Measurements from ENCODE around the gene EDARADD.

The EDARADD gene

DNA sequence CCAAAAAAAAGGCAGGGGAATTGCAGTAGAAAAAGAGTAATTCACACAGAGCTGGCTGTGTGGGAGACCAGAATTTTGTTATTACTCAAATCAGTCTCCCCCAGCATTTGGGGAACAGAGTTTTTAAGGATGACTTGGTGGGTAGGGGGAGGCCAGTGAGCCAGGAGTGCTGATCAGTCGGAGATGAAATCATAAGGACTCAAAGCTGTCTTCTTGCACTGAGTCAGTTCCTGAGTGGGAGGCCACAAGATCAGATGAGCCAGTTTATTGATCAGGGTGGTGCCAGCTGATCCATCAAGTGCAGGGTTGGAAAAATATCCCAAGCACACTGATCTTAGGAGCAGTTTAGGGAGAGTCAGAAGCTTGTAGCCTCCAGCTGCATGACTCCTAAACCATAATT lies 23.7 kb upstream of the EDARADD start:
- no peaks in the 10 kb centered on the region for H3K27me3 Mint-ChIP-seq
- H3K4me1 Mint-ChIP-seq (ENCODE audit: low read depth in 2 of 2): peaks cover 2 to 4% of the 10 kb centered on the region in 2 donors
- H3K27ac Mint-ChIP-seq: no peak overlapping the region
- no peak for DNase-seq
- no peaks in the 10 kb centered on the region for H3K9me3 Mint-ChIP-seq
- H3K36me3 Mint-ChIP-seq (ENCODE audit: insufficient read depth): no peaks in the 10 kb centered on the region
- no peak for ATAC-seq (replicated peaks)
- no peak overlapping the region for H3K4me3 Mint-ChIP-seq

- DNase-seq (no peak), ATAC-seq (replicated peaks) (no peak)
- Mint-ChIP-seq H3K27ac (no peak overlapping the region), H3K4me3 (no peak overlapping the region), H3K27me3 (no peaks in the 10 kb centered on the region), H3K9me3 (no peaks in the 10 kb centered on the region), H3K4me1 (ENCODE audit: low read depth in 2 of 2) (peaks cover 2 to 4% of the 10 kb centered on the region in 2 donors), H3K36me3 (ENCODE audit: insufficient read depth) (no peaks in the 10 kb centered on the region)
Observed at GRCh38 chr1:236371083-236371482, 23.0 kb upstream of the EDARADD start.

- no peaks in the 10 kb centered on the region for H3K27me3 Mint-ChIP-seq
- no peak overlapping the region for H3K4me3 Mint-ChIP-seq
- H3K9me3 Mint-ChIP-seq: no peaks in the 10 kb centered on the region
- H3K4me1 Mint-ChIP-seq (ENCODE audit: low read depth in 2 of 2): peaks cover 2 to 4% of the 10 kb centered on the region in 2 donors
- ATAC-seq (replicated peaks): no peak
- H3K27ac Mint-ChIP-seq: no peak overlapping the region
- DNase-seq: no peak
- H3K36me3 Mint-ChIP-seq (ENCODE audit: insufficient read depth): no peaks in the 10 kb centered on the region
Observed at GRCh38 chr1:236377832-236378535, 16.1 kb upstream of the EDARADD start.

DNA sequence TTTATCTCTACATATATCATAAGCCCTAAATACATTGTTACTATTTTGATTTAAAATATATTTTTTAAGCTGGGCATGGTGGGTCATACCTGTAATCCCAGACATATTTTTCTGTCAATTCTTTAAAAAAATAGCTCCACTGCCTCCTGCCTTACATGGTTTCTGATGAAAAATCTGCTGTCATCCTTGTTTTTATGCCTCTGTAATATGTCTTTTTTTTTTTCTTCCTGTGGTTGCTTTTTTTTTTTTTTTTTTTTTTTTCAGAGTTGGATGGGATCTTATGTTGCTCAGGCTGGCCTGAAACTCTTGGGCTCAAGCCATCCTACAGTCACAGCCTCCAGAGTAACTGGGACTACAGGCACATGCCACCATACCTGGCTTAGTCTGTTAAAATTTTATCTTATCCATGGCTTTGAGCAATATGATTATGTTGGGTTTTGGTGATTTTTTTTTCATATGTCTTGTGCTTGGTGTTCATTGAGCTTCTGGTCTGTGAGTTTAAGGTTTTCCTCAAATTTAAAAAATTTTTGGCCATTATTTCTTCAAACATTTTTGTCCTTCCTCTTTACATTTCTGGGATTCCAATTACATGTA lies 12.4 kb upstream of the EDARADD start:
- H3K9me3 Mint-ChIP-seq: no peaks in the 10 kb centered on the region
- no peak overlapping the region for H3K27ac Mint-ChIP-seq
- H3K27me3 Mint-ChIP-seq: no peaks in the 10 kb centered on the region
- H3K4me1 Mint-ChIP-seq (ENCODE audit: low read depth in 2 of 2): no peaks in the 10 kb centered on the region
- no peak for ATAC-seq (replicated peaks)
- no peak for DNase-seq
- H3K4me3 Mint-ChIP-seq: no peak overlapping the region
- no peaks in the 10 kb centered on the region for H3K36me3 Mint-ChIP-seq (ENCODE audit: insufficient read depth)

- no peaks in the 10 kb centered on the region for H3K9me3 Mint-ChIP-seq
- DNase-seq: no peak
- H3K36me3 Mint-ChIP-seq (ENCODE audit: insufficient read depth): no peaks in the 10 kb centered on the region
- H3K4me3 Mint-ChIP-seq: no peak overlapping the region
- H3K27me3 Mint-ChIP-seq: peaks cover 12 to 28% of the 10 kb centered on the region in 2 donors
- H3K4me1 Mint-ChIP-seq (ENCODE audit: low read depth in 2 of 2): no peaks in the 10 kb centered on the region
- no peak for ATAC-seq (replicated peaks)
- H3K27ac Mint-ChIP-seq: no peak overlapping the region
Observed at GRCh38 chr1:236388332-236388731, 5.8 kb upstream of the EDARADD start.

DNA sequence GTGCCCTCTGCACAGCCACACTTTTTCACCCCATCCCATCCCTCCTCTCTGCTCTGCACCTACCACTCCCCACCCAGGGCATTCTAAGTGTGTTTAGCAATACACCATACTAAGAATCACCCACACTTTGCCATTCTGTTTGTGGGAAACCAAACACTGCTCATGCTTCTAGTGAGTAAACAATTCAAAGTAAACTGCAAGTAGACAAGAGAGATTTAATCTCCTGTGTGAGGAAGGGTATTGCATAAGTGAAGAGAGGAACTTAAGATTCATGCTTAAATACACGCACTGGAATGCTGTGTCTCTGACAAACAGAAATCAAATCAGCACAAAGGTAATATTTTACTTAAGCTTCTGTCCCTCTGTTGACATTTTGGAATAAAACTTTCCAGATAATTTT lies 4.8 kb upstream of the EDARADD start:
- no peak for ATAC-seq (replicated peaks)

DNA sequence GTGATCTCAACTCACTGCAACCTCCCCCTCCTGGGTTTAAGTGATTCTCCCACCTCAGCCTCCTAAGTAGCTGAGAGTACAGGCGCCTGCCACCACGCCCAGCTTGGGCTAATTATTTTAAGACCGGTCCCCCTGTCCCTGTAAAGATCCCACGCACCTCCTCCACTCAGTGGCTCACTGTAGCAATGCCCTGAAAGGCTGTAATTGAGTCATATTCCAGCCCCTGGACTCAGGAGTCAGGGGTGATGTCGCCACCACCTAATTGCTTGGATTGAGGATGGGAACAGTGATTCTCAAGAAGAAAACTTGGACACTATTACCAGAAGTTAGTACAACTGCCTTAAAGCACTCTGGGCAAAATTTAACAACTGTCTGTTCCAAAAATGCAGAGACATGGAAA lies 3.1 kb upstream of the EDARADD start:
- H3K9me3 Mint-ChIP-seq: no peaks in the 10 kb centered on the region
- peaks cover 4% of the 10 kb centered on the region for H3K36me3 Mint-ChIP-seq (ENCODE audit: insufficient read depth)
- no peak overlapping the region for H3K27ac Mint-ChIP-seq
- no peak for ATAC-seq (replicated peaks)
- DNase-seq: no peak
- peaks cover 9 to 16% of the 10 kb centered on the region in 2 donors for H3K4me1 Mint-ChIP-seq (ENCODE audit: low read depth in 2 of 2)
- H3K4me3 Mint-ChIP-seq: no peak overlapping the region
- H3K27me3 Mint-ChIP-seq: peaks cover 12 to 28% of the 10 kb centered on the region in 2 donors

More for the DNA sequence above, 4.8 kb upstream of the EDARADD start:
- H3K4me3 Mint-ChIP-seq: no peak overlapping the region
- H3K27me3 Mint-ChIP-seq: peaks cover 12 to 28% of the 10 kb centered on the region in 2 donors
- DNase-seq: no peak
- H3K36me3 Mint-ChIP-seq (ENCODE audit: insufficient read depth): no peaks in the 10 kb centered on the region
- no peaks in the 10 kb centered on the region for H3K9me3 Mint-ChIP-seq
- H3K4me1 Mint-ChIP-seq (ENCODE audit: low read depth in 2 of 2): peaks cover 4 to 7% of the 10 kb centered on the region in 2 donors
- no peak overlapping the region for H3K27ac Mint-ChIP-seq

DNA sequence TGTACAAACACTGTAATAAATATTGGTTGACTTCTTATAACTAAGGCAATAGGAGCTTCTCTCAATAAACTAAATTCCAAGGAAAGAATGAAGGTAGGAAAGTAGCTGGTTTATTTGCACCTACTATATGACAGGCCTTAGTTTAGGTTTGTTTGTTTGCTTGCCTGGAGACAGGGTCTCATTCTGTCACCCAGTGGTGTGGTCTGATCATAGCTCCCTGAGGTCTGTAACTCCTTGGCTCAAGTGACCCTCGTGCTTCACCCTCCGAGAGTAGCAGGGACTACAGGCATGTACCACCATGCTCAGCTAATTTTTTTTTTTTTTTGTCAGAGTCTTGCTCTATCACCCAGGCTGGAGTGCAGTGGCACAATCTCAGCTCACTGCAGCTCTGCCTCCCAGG lies 1.9 kb upstream of the EDARADD start:
- Mint-ChIP-seq H3K27me3 (peaks cover 12 to 28% of the 10 kb centered on the region in 2 donors), H3K9me3 (no peaks in the 10 kb centered on the region), H3K4me1 (ENCODE audit: low read depth in 2 of 2) (peaks cover 14 to 27% of the 10 kb centered on the region in 2 donors), H3K4me3 (no peak overlapping the region), H3K27ac (no peak overlapping the region), H3K36me3 (ENCODE audit: insufficient read depth) (peaks cover 9% of the 10 kb centered on the region)
- no peak for ATAC-seq (replicated peaks)
- no peak for DNase-seq

DNA sequence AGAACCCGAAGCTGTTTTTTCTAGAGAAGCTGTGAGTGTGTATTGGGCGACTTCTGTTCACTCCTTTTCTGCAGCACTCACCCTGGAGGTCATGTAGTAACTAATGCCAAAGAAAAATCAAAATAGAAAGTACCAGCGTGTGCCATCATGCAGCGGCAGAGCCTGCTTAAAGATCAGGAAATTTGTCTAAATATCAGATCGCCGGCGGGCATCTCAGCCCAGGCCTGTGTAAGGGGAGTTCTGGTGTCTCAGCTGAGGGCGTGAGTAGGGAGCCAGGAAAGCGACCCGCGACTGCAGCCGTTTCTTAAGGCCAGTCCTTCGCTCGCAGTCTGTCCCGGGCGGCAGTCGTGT lies 768 bp downstream of the EDARADD start:
- Mint-ChIP-seq H3K27me3 (peaks cover 10 to 13% of the 10 kb centered on the region in 2 donors), H3K4me3 (peak overlapping the region; percentile 90 to 93), H3K9me3 (no peaks in the 10 kb centered on the region), H3K36me3 (ENCODE audit: insufficient read depth) (peaks cover 9% of the 10 kb centered on the region), H3K4me1 (ENCODE audit: low read depth in 2 of 2) (peaks cover 21 to 33% of the 10 kb centered on the region in 2 donors), H3K27ac (peak overlapping the region; percentile 94 to 96)
- no peak for DNase-seq
- no peak for ATAC-seq (replicated peaks)

- peaks cover 9% of the 10 kb centered on the region for H3K36me3 Mint-ChIP-seq (ENCODE audit: insufficient read depth)
Observed at GRCh38 chr1:236395230-236395946, 1.3 kb downstream of the EDARADD start.

GRCh38 chr1:236395947-236396664 lies 2.0 kb downstream of the EDARADD start:
- no peak for ATAC-seq (replicated peaks)
- peaks cover 9% of the 10 kb centered on the region for H3K36me3 Mint-ChIP-seq (ENCODE audit: insufficient read depth)
- peak overlapping the region; percentile 73 to 96 for H3K27ac Mint-ChIP-seq
- H3K9me3 Mint-ChIP-seq: no peaks in the 10 kb centered on the region
- peak overlapping the region; percentile 90 to 93 for H3K4me3 Mint-ChIP-seq
- peaks cover 24 to 37% of the 10 kb centered on the region in 2 donors for H3K4me1 Mint-ChIP-seq (ENCODE audit: low read depth in 2 of 2)
- no peak for DNase-seq
- H3K27me3 Mint-ChIP-seq: peaks cover 0 to under 1% of the 10 kb centered on the region in 2 donors

More at GRCh38 chr1:236395230-236395946, 1.3 kb downstream of the EDARADD start:
- ATAC-seq (replicated peaks) (peak; percentile 83), DNase-seq (peak; percentile 52 to 62 (median 54))
- Mint-ChIP-seq H3K9me3 (no peaks in the 10 kb centered on the region), H3K27ac (peak overlapping the region; percentile 94 to 96), H3K27me3 (peaks cover 5 to 7% of the 10 kb centered on the region in 2 donors), H3K4me1 (ENCODE audit: low read depth in 2 of 2) (peaks cover 24 to 37% of the 10 kb centered on the region in 2 donors), H3K4me3 (peak overlapping the region; percentile 90 to 93)

- no peak for ATAC-seq (replicated peaks)
- H3K36me3 Mint-ChIP-seq (ENCODE audit: insufficient read depth): peaks cover 9% of the 10 kb centered on the region
- H3K4me1 Mint-ChIP-seq (ENCODE audit: low read depth in 2 of 2): peaks cover 27 to 42% of the 10 kb centered on the region in 2 donors
- no peaks in the 10 kb centered on the region for H3K9me3 Mint-ChIP-seq
- no peak for DNase-seq
- peak overlapping the region; percentile 90 to 93 for H3K4me3 Mint-ChIP-seq
- no peaks in the 10 kb centered on the region for H3K27me3 Mint-ChIP-seq
- H3K27ac Mint-ChIP-seq: peak overlapping the region; percentile 73 to 96
Observed at GRCh38 chr1:236396665-236397043, 2.6 kb downstream of the EDARADD start.

GRCh38 chr1:236397173-236397759 lies 3.2 kb downstream of the EDARADD start:
- Mint-ChIP-seq H3K27ac (peak overlapping the region in 1 of 2 donors; percentile 96), H3K36me3 (ENCODE audit: insufficient read depth) (peaks cover 9% of the 10 kb centered on the region), H3K27me3 (no peaks in the 10 kb centered on the region), H3K4me3 (peak overlapping the region in 1 of 2 donors; percentile 93), H3K4me1 (ENCODE audit: low read depth in 2 of 2) (peaks cover 27 to 43% of the 10 kb centered on the region in 2 donors), H3K9me3 (no peaks in the 10 kb centered on the region)
- DNase-seq: no peak
- no peak for ATAC-seq (replicated peaks)

All from effector memory CD8-positive, alpha-beta T cell (primary cell).